CD1c-positive myeloid dendritic cell (primary cell): ENCODE data around the gene CEACAM19.
"Not testable (repeated sequence)": the region's sequence is repeated elsewhere in the genome, so short reads cannot be mapped to it uniquely, and the experiment has no call there.

Experiments
- DNase-seq: peaks from one replicate; pipeline ENCODE4 v3.0.0-alpha.2; 2016; ENCODE audit errors: extremely low spot score

The CEACAM19 gene

DNA sequence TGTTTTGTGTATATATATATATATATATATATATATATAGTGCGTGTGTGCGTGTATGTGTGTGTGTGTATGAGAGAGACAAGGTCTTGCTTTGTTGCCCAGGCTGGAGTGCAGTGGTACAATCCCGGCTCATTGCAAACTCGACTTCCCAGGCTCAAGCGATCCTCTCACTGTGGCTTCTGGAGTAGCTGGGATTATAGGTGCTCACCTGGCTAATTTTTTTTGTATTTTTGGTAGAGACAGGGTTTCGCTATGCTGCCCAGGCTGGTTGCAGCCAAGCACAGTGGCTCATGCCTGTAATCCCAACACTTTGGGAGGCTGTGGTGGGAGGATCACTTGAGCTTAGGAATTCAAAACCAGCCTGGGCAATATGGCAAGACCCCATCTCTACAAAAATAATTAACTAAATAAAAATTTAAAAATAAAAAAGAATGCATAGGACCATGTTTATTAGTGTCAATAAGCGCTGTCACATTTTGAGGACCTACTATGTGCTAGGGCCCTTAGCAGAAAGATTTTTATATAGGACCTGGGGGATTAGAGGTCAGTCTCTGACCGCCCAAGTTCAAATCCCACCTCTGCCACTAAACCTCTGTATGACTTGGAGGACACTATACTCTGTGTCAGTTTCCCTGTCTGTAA, 25.8 kb upstream of the CEACAM19 start:
- DNase-seq: no peak

- no peak for DNase-seq
Observed at GRCh38 chr19:44646049-44646416, 25.2 kb upstream of the CEACAM19 start.

- DNase-seq: no peak
Observed at GRCh38 chr19:44647144-44647543, 24.1 kb upstream of the CEACAM19 start.

DNA sequence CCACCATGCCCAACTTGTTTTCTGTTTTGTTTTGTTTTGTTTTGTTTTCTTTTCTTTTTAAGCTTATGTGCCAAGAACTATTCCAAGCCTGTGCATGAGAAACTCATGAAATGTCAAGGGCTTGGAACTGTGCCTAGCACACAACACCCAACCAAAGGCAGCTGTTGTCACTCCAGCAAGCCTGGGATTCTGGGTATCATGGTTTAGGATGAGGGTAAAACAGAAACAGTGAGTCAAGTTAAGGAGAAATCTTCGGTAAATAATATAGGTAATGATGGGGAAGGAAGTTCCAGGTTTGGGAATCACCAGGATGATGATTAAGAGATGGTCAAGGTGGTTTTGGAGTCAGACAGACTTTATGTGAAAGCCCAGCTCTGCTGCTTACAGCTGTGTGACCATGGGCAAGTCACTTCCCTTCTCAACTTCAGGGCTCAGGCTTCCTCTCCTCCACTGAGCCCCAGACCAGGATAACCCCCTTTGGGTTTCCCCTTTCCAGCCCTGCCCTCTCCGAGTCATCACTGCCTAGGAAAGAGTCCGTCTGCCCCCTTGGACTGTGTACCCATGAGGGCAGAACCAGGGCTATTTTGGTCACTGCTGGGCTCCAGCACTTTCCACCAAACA, 22.5 kb upstream of the CEACAM19 start:
- DNase-seq: peak; percentile 26

- DNase-seq: no peak
Observed at GRCh38 chr19:44649578-44650145, 21.6 kb upstream of the CEACAM19 start.

DNA sequence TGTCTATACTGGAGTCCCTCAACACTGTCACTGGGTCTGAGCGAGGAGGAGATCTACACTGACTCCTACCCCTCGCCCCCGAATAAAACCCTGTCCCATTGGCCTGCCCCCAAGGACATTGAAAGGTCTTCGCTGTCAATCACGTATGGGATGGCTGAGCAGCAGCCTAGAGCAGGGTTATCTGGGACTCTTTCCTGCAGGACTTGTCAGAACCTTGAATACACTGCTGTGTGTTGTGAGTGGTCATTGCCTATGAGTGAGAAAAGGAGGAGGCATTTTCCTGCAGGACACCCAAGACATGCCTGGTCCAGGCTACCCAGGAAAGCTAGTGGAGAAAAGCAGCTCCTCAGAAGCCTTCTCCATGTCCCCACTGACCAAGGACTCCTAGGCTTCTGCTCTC, 17.9 kb upstream of the CEACAM19 start:
- DNase-seq: no peak

DNA sequence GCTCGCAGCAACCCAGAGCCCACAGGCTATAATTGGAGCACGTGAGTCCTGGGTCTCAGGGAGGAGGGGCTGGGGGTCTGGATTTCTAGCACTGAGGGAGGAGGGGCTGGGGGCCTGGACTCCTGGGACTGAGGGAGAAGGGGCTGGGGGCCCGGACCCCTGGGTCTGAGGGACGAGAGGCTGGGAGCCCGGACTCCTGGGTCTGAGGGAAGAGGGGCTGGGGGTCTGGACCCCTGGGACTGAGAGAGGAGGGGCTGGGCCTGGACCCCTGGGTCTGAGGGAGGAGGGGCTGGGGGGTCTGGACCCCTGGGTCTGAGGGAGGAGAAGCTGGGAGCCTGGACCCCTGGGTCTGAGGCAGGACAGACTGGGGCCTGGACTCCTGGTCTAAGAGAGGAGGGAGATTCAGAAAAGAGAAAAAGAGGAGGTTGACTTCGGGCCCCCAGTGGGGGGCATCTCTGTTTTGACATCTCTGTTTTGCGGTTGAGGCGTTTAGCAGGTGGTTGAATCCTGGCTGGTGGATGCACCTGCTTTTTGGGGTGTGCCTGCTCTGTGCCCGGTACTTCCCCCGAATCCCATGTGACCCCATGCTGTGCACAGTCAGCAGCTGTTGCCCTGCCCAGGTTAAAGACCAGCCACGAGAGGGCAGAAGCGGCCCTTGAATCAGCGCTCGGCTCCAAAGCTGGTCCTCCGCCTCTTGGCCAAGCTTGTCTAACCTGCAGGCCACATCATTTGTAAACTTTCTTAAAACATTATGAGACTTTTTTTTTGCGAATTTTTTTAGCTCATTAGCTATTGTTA, 17.1 kb upstream of the CEACAM19 start:
- DNase-seq: peak; percentile 80

- DNase-seq: peak; percentile 76
Observed at GRCh38 chr19:44657211-44657921, 13.9 kb upstream of the CEACAM19 start.

DNA sequence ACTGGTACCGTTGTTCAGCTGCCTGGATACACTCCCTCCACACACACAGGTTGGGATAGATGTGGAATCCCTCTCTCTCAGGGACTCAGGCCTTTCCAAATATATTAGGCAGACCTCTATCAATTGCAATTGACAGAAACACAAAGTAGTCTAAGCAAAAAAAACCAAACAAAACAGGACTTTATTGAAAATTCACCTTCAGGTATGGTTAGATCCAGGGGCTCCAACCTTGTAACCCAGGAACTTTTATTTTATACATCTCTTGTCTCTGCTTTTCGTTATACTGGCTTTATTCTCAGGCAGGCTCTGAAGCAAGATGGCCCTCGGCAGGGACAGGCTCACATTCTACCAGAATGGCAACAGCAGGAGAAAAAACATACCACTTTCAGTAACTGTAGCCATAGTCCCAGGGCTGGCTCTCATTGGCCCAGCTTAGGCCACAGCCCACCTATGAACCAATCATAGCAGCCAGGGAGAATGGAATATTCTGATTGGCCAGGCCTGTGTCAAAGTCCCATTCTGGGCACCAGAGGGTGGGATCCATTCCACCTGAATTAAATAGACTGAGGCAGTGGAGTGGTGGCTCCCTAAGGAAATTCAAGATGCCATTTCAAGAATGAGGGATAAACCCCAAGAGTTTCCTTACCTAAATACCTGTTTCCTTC, 13.1 kb upstream of the CEACAM19 start:
- DNase-seq: no peak

DNA sequence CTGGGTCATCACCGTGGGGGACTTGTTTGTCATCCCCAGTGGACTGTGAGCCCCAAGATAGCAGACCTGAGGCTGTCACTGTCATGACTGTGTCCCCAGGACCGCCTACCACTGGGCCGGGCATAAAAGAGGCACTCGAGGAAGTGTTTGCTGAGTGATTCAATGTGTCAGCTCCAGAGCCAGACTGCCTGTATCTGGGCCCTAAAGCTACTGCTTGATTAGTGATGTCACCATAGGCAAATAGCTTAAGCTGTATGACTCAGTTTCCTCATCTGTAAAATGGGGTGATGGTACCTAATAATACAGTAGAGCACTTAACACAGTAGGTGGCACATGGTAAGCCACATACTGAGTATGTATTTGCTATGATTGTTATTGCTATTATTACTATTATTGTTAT, 11.2 kb upstream of the CEACAM19 start:
- no peak for DNase-seq

- no peak for DNase-seq
Observed at GRCh38 chr19:44661205-44661604, 10.1 kb upstream of the CEACAM19 start.

DNA sequence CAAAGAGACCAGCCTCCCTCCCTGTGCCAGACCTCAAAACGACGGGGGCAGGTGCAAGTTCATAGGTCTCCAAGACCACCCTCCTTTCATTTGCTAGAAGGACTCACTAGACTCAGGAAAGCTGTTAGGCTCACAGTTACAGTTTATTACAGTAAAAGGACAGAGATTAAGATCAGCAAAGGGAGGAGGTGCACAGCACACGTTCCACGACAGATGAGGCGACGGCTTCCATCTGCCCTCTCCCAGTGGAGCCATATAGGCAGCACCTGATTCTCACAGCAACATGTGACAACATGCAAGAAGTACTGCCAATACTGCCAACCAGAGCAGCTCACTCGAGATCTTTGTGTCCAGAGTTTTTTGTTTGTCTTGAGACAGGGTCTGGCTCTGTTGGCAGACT, 9.4 kb upstream of the CEACAM19 start:
- DNase-seq: no peak

GRCh38 chr19:44662691-44663385, 8.4 kb upstream of the CEACAM19 start:
- DNase-seq: no peak

- DNase-seq: no peak
Observed at GRCh38 chr19:44663996-44664395, 7.3 kb upstream of the CEACAM19 start.

DNA sequence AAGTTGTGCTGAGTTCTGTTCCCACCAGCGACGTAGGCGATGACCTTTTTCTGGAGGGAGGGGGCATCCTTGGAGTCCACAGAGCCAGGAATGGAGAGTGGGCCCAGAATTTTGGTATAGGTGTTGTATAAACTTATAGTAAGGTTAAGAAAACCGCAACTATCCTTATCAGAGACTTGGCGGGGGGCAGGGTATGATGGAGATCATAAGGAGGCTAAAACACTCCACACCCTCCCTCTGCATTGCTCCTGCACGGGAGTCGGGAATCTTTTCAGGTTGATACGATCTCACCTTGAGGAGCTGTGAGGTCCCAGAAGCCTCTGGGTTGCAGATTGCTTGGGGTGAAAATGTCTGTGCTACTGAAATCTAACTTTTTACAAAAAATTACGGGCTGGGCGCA, 6.3 kb upstream of the CEACAM19 start:
- no peak for DNase-seq

DNA sequence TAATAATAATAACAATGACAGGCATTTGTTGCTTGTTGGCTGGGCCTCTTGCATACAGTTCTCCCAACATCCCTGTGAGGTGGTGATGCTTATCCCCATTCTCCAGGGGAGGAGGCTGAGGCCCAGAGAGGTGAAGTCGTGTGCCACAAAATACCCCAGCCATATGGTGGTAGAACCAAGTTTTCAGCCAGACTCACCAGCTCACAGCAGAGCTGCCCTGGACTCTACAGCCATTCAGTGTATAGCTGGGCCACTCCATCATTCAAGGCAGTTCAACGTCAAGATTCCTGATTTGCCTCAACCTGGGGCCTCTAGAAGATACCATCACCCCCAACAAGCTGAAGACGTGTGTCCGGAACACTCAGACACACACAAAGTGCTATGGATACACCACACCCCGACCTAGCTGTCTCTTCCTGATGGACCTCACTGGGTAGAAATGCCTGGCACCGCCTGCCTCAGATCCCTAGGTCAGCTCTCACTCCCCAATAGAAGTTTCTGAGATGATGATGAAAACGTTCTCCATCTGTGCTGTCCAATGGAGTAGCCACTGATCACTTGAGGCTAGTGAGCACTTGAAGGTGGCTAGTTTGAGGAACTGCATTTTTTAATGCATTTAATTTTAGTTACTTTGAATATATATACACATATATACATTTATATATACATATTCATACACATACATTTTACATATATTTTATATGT, 4.3 kb upstream of the CEACAM19 start:
- no peak for DNase-seq

- no peak for DNase-seq
Observed at GRCh38 chr19:44668985-44669764, 2.1 kb upstream of the CEACAM19 start.

GRCh38 chr19:44670027-44670426, 1.3 kb upstream of the CEACAM19 start:
- not testable (repeated sequence) for DNase-seq

DNA sequence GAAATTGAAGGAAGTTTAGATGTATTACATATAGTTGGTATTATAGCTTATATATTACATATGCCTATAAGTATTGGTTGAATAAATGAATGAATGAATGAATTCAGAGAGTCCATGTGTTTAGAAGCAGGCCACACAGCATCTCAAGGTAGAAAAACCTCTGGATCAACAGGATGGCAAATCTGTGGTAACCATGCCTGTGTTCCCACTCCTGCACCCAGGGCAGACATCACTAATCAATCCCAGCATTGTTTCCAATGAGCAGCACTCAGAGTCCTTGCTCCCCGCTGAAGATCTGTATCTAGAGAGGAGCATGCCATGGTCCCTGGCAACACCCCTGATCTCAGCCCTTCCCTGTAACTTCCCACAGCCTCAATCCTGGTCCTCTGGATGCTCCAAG, 944 bp downstream of the CEACAM19 start:
- no peak for DNase-seq

GRCh38 chr19:44673510-44673909, 2.2 kb downstream of the CEACAM19 start:
- DNase-seq: no peak
